ENCODE data around the gene FYB1.
"Not testable (repeated sequence)": the region's sequence is repeated elsewhere in the genome, so short reads cannot be mapped to it uniquely, and the experiment has no call there.

FYB1 gene

DNA sequence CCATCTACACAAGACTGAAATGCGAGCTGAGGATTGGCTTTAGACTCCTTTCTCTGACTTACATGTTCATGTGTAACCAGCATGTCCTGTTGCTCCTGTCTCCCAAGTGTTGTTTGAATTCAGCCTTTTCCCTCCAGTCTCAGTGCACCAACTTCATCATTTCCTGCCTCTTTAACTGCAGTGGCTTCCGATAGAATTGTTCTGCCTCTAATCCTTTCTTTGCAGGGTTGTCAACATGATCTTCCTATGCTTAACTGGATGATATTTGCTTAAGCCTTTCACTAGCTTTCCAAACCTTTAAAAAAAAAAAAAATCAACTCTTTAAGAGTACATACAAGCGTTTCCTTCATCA is 6.7 kb upstream of the FYB1 start:
- DNase-seq (ENCODE audit: low read depth) = no peak

DNA sequence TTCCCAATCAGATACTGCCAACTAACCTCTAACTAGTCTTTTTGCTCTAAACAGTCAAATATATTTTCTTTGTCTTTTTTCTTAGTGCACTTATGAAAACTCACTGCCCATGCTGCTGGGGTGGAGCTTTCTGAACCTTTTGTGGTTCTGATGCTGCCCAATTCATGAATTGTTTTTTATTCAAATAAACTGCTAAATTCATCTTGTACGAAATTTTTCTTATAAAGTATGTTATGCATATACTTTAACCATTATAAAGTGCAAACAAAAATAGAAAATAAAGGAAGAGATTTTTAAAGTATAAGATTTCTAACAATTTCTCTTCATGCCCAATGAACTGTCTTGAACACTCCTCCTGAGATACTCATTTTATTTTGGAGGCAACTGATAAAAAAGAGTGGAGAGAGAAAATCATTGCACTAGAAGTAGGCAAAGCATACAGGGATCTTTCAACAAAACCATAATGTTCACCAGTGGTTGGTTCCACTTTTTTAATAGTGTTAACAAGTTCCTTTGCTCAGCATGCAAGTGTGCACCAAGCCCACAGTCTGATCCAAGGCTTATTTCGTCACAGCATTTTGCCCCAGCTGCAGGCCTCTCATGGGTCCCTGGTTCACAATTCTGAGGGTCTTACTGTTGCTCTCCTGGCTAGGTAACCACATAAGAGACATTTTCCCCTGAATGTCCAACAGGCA is 6.2 kb upstream of the FYB1 start:
- DNase-seq (ENCODE audit: low read depth) = no peak

DNA sequence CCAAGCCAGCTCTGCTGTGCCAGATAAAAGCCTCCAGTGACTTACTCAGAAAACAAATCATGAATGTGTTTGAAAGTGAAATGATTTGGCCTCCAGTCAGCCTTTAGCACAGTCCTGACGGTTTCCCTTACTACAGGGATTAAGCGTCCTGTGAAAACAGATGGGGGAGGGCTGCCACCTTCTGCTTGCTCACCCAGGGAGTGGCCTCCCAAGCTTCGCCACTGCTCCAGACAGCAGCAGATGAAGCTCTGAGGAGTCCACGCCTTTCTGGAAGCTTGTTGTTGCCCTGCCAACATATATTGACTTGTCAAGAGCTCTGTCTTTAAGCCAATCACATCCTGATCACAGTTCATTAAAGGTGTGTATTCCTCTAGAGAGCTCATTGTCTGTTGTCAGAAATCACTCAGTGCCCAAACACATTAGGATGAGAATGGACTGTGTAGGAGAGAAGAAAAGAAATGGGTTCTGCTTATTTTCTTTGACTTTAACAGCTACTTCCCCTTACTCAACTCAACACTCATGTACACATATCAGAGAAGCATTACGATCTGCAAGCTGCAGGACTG is 4.9 kb upstream of the FYB1 start:
- no peak for DNase-seq (ENCODE audit: low read depth)

DNA sequence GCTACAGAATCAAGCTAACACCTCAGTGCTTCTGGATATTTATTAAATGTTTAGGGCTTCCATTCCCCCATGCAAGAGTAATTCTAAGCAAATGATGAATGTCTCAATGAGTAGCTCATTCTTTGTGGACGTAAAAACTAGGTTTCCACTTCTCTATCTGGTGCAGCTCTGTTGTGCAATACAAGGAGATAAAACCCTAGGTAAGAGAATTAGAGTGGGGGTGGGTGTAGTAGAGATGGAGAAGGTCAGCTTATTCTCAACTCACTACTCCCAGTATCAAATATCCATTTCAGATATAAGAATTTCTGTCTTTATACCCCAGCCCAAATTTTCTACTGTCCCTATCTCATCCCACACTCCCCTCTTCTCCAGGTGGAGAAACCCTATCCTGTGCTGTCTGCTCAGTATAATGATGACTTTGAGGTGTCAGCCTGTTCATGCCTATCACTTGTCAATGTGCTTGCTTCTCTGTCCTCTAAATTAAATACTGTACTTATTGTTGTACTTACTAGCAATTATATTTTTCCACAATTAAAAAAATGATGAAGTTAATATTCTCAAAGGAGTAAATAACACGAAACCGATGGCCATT is 4.3 kb upstream of the FYB1 start:
- no peak for DNase-seq (ENCODE audit: low read depth)

DNA sequence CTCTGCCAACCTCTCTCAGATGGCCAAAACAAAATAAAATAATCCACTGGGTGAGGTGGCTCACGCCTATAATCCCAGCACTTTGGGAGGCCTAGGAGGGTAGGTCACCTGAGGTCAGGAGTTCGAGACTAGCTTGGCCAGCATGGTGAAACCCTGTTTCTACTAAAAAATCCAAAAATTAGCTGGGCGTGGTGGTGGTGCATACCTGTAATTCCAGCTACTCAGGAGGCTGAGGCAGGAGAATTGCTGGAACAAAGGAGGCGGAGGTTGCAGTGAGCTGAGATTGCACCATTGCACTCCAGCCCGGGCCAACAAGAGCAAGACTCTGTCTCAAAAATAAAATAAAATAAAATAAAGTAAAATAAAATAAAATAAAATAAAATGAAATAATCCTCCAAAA is 2.3 kb upstream of the FYB1 start:
- not testable (repeated sequence) for DNase-seq (ENCODE audit: low read depth)

DNA sequence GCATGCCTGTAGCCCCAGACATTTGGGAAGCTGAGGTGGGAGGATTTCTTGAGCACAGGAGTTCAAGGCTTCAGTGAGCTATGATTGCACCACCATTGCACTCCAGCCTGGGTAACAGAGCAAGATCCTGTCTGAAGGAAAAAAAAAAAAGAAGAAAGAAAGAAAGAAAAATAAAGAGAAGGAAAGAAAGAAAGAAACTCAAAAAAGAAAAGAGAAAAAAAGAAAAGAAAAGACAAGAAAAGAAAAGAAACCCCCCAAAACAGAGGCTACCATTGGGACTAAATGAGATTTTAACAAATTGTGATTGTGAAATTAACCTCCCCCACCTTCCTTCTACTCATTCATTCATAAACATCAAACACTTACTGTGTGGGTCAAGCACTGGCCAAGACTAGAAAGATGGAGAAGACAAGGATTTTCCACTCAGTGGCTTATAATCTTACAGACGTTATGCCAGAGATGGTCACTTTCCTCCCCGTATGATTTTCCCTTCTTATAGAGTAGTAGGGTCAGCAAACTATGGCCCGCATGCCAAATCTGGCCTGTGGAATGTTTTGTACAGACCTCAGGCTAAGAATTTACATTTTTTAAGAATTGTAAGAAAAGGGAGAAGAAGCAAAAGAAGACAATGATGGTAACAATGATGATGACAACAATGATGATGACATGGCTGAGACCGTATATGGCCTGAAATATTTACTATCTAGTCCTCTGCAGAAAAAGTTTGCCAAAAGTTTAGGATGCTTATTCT is 1.1 kb upstream of the FYB1 start:
- no peak for DNase-seq (ENCODE audit: low read depth)

DNA sequence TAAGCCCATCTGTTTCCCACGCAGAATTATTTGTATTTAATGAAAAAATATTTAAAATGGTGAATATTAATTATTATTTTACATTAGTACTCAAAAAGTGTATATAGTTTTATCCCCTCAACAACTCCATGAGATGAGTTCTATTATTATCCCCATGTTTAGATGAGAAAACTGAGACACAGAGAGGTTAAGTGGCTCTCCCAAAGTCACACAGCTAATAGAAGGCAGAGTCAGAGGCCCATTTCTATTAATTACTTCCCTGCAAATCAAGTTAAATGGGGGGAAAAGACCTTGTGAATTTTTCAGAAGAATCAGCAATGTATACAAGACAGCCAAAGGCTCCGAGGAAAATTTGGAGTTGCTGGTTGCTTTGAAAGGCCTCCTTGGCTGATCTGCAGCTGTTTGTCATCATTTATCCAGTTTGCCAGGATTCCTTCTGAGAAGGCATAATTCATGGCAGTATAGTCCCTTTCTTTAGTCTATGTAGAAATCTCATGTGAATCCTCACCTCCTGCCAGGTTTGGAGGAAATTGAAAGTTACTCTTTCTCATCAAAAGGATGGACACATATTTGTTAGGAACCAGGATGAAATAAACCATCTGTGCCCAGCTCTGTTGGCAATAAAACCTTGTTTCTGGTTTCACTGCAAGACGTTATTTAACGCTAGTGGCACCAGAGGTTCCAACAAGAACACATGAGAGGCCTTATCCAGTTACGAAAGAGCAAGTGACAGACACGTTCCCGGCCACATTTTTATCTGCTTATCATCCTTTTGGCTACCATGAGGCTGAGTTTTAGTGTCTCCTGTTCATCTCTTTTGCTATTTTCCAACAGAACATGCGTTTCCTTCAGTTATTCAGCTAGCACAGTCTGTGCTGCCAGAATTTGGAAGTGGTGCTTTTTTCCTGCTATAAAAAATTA is 621 bp downstream of the FYB1 start:
- no peak for DNase-seq (ENCODE audit: low read depth)

DNA sequence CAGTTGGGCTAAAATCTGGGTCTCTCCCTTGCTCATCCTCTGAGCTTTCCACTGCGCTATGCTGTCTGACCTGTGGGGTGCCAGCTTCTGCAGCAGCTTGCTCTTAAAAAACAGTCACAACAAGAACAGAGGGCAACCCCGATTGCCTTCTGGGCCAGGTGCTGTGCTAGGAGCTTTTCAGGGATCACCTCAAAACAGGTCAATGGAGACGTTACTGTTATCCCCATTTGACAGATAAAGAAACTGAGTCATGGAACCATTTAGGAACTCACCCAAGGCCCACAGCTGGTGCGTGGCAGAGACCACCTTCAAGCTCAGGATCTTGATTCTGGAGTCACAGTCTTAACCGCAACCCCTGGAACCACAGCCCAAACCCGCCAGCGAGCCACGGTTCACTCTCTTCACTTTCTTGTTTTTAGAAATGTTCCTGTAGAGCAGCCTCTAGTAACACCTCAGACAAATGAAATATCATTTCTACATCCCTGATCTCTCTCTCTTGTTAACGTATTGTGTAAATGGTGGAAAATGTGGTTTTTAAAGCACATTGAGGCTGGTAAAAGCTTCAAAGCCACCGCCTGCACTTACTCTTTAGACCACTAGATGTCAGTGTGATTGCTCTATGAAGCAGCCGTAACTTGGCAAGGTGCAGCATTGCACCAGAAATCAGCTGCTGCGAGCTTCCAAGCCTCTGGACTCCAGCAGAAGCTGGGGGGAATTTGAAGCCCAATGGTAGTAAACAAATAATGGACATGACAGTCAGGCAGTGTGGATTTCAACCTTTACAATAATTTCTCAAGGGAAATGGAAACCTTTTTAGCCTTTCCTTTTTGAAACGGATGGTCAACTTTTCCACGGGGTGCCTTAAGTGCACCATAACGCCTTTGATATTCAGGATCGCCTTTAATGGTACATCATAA is 1.7 kb downstream of the FYB1 start:
- peak; percentile 66 for DNase-seq (ENCODE audit: low read depth)

DNA sequence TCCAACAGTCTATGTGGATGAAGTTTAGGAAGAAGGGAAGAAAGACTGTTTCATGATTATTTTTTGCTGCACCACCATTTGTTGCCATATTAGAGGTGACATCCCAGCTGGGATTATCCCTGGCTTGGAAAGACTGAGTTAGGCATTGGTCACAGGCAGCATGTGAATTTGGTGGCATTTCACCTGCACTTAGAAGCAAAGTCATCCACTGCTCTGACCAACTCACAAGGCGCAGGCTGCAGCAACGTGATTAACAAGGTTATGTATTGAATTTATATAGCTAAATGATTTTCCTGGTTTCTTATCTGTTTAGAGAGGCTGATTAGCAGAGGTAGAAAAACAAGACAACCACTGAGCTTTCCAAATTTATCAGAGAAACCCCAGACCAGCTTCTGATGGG is 2.7 kb downstream of the FYB1 start:
- DNase-seq (ENCODE audit: low read depth) = no peak

DNA sequence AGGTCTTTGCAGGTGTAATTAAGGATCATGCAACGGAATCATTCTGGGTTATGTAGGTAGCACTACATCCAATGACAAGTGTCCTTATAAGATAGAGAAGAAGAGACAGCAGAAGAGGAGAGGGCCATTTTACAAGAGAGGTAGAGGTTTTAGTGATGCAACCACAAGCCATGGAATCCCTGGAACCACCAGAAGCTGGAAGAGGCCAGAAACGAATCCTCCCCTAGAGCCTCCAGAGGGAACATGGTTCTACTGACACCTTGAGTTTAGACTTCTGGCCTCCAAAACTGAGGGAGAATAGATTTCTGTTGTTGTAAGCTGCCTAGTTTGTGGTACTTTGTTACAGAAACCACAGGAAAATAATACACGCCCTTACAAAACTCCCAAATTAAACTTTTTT is 3.5 kb downstream of the FYB1 start:
- no peak for DNase-seq (ENCODE audit: low read depth)

DNA sequence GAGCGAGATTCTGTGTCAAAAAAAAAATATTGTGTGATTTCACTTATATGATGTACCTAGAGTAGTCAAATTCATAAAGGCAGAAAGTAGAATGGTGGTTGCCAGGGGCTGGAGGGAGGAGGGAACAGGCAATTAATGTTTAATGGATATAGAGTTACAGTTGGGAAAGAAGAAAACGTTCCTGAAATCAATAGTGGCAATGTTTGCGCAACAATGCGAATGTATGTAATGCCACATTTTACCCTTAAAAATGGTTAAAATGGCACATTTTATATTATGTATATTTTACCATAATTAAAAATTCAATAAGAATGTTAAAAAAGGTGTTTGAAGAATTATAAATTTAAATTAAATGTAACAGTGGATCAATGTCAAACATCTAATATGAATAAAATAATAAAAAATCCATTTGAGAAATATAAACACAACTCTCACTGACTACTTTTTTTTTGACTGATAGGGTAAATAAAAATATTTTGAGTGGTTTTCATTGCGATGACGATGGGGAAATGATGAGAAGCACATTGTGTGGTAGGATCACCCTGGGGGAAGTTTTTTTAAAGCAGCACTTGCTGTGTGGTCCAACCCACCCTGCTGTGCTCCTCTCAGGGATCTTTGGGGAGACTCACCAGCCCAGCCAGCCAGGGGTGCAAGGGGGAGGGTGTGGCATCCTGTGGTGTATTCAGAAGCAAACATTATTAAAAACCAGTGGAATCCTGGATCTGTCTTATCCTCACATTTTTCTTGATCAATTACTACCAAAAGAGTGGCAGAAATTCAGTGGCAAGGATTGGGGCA is 4.3 kb downstream of the FYB1 start:
- no peak for DNase-seq (ENCODE audit: low read depth)

DNA sequence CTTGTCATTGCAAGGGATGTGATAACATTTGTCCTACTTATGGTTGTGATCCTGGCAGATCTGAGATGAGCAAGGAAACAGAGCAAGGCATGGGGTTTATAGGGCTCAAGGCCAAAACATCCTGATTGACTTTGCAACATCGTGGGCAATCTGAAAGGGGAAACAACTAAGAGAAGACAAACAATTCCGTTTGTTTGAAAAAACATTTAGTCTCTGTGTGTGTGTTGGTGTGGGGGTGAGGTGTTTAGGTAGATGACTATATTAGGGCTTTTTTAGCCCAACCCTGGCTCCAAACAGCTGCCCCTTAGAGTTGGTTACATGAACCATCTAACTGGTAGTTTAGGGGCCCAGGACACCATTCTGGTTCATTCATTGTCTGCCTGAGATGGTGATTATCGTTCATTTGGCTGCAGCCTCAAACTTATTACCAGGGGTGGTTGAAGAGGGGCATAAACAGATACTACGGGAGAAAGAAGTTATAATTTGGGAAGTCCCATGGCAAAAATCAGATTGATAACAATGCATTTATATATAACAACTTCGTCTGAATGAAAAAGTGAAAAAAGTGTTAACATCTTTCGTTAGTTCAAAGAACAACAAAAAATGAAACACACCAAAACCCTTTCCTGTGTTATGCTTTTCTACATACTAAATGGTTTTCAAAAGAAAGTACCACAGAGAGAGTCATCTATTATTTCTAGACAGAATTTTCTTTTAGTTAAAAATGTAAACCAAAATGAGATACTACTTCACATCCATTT is 5.7 kb downstream of the FYB1 start:
- no peak for DNase-seq (ENCODE audit: low read depth)

DNA sequence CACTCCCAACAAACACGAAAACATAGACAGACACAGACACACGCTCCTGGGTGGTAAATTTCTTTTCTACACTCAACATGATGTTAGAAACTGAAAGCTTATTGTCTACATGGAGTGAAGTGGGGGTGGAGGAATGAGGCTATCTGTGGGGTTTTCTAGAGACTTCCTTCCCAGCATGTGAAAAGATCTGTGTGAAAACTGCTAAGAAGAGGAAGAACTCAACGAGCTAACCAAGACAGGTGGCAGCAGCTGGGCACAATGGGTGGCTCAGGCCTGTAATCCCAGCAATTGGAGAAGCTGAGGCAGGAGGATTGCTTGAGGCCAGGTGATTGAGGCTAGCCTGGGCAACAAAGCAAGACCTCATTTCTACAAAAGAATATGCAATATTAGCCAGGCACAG is 7.6 kb downstream of the FYB1 start:
- no peak for DNase-seq (ENCODE audit: low read depth)

DNA sequence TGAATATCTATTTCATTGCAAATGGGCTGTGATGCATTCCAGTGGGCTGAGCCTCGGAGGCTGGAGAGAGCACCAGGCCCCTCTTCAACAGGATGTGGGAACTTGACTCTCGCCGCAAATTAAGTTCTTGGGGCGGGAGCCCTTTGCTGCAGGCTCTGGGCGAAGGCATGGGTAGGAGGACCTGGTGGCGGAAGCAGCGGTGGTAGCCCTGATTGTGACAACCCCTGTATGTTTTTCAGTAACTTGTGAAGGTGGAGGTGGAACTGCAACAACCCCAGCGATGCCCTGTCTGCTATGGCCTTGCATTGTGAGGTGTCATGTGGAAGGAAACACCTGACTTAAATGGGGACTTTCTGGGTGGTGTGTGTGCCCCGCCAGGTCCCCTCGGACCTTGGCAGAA is 9.4 kb downstream of the FYB1 start:
- no peak for DNase-seq (ENCODE audit: low read depth)

DNA sequence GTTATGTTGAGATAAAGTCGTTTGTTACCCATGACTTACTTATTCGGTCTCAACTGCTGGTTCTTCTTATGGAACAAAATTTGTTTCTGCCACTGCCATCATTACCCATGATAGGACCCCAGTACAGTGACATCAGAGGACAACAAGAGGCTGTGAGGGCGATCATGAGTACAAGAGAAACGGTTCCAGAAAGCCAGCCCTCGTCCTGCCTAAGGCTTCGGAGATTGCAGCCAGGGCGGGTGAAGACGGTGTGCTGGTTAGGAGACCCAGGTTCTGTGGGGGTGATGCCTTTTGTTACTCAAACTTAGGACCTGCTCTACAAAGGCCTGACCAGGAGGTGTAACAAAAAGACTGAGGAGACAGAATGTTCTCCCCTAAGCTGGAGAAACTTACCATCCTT is 10.9 kb downstream of the FYB1 start:
- DNase-seq (ENCODE audit: low read depth) = no peak

DNA sequence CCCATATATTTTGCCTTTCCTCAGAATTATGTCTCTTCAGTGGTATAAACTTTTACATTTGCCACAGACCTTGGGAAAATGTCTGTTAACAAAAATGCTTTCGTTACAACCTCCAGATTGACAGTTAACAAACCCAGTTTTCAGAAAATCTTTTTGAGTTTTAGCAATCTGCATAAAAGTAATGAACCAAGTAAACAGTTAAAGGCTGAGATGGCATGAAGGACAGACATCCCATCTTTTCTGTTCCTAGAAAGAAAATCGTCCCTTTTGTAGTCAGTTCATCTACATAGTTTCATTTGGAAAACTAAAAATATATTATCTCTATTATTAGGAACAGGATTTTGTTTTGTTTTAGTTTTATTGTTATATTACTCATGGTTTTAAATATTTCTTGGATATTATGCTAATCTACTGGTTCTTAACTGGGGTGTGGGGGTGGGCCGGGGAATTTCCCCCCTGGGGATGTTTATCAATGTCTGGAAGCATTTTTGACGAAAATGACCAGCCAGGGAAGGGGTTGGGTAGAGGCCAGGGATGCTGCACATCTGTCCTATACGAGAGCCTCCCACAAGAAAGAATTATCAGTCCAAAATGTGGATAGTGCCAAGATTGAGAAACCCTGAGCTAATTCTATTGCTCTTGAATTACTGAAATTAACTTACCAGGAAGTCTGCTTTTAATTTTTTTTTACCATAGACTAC is 11.9 kb downstream of the FYB1 start:
- DNase-seq (ENCODE audit: low read depth) = no peak

DNA sequence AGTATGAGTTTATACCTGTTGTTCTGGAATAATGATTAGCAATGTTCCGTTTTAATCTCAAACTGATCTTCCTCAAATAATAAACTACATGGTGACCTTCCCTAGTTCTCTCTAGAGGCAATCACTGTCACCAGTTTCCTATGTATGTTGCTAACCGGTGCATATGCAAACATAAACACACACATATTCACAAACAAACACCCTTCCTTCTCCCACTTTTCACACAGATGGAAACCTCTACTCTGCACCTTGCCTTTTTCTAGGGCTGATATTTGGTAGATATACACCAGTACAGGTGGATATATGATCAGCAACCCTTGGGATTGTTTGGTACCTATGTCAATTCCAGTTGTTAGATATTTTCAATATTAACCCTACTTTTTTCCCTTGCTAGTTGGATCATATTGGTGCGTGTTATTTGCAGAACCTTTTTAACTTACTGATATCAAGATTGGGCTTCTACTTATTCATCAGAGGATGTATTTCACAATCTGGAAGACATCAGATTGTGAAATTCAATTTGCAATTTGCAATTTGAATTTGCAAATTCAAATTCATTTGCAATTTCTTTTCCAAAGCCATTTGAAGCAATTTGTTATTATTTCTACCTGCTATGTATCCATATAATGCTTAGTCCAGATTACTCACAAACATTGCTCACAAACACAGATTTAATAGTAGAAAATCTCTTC is 12.6 kb downstream of the FYB1 start:
- DNase-seq (ENCODE audit: low read depth) = no peak

DNA sequence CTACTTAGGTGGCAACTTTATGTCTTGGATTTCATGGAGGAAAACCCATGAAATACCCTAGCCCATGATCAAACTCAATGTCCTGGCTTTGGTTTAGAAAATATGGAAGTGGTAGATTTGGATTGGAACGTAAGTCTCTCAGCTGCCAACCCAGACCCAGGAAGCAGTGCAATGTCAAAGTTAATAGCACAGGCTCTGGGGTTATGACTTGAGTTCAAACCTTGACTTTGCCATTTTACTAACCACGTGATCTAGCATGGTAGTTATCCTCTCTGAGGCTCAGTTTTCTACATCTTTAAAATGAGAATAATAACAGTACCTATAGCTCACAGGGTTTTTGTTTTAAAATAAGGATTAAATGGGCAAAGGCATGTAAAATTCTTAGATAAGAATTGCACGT is 13.8 kb downstream of the FYB1 start:
- no peak for DNase-seq (ENCODE audit: low read depth)

Measured in stimulated activated CD8-positive, alpha-beta memory T cell treated with anti-CD3 and anti-CD28 coated beads, Interleukin-15, amount 100 ng/mL, for 1 hour (primary cell).